Measurements from ENCODE around the gene ITGA2B.

ITGA2B gene

GRCh38 chr17:44417553-44417952, 28.1 kb upstream of the ITGA2B start:
- H3K4me2 ChIP-seq (ENCODE audit: low read depth, low read length, poor library complexity, severe bottlenecking), result no peak overlapping the region
- H3K9me2 ChIP-seq (replicated peaks; ENCODE audit: low read depth, low read length), result no peaks in the 10 kb centered on the region
- TF ChIP-seq EZH2phosphoT487 (IDR thresholded peaks at IDR 0.05; ENCODE audit: borderline replicate concordance) (no peak), CTCF (conservative IDR thresholded peaks at IDR 0.05; ENCODE audit: low read length) (no peak)
- H3F3A ChIP-seq (ENCODE audit: low read depth), result no peaks in the 10 kb centered on the region
- no peaks in the 10 kb centered on the region for H3K79me2 ChIP-seq (ENCODE audit: insufficient read depth, low read length)
- no peaks in the 10 kb centered on the region for H3K27me3 ChIP-seq (ENCODE audit: insufficient read depth, low read length, poor library complexity, severe bottlenecking)
- no peaks in the 10 kb centered on the region for H3K9me3 ChIP-seq (ENCODE audit: insufficient read depth, low read depth, low read length)
- H3K9ac ChIP-seq (ENCODE audit: low read depth, low read length, poor library complexity, severe bottlenecking), result no peak overlapping the region
- no peak overlapping the region for H2AFZ ChIP-seq (ENCODE audit: low read length)
- H3K36me3 ChIP-seq (ENCODE audit: insufficient read depth, low read length), result peaks cover 60% of the 10 kb centered on the region
- H3K4me1 ChIP-seq (ENCODE audit: insufficient read depth, low read length, poor library complexity, severe bottlenecking), result no peaks in the 10 kb centered on the region
- H3K4me3 ChIP-seq (ENCODE audit: low read length, poor library complexity, severe bottlenecking), result no peak overlapping the region
- H4K20me1 ChIP-seq (ENCODE audit: insufficient read depth, low read length, poor library complexity, severe bottlenecking), result no peaks in the 10 kb centered on the region

GRCh38 chr17:44416558-44417289, 27.3 kb upstream of the ITGA2B start:
- Histone ChIP-seq H2AFZ (ENCODE audit: low read length) (no peak overlapping the region), H3K79me2 (ENCODE audit: insufficient read depth, low read length) (no peaks in the 10 kb centered on the region), H3K9me3 (ENCODE audit: insufficient read depth, low read depth, low read length) (no peaks in the 10 kb centered on the region), H3K36me3 (ENCODE audit: insufficient read depth, low read length) (peaks cover 60% of the 10 kb centered on the region), H3F3A (ENCODE audit: low read depth) (no peaks in the 10 kb centered on the region), H3K27me3 (ENCODE audit: insufficient read depth, low read length, poor library complexity, severe bottlenecking) (no peaks in the 10 kb centered on the region), H3K4me3 (ENCODE audit: low read length, poor library complexity, severe bottlenecking) (no peak overlapping the region), H3K4me2 (ENCODE audit: low read depth, low read length, poor library complexity, severe bottlenecking) (no peak overlapping the region), H3K9ac (ENCODE audit: low read depth, low read length, poor library complexity, severe bottlenecking) (no peak overlapping the region), H3K9me2 (replicated peaks; ENCODE audit: low read depth, low read length) (no peaks in the 10 kb centered on the region), H3K4me1 (ENCODE audit: insufficient read depth, low read length, poor library complexity, severe bottlenecking) (no peaks in the 10 kb centered on the region), H4K20me1 (ENCODE audit: insufficient read depth, low read length, poor library complexity, severe bottlenecking) (no peaks in the 10 kb centered on the region)
- TF ChIP-seq CTCF (conservative IDR thresholded peaks at IDR 0.05; ENCODE audit: low read length) (no peak), EZH2phosphoT487 (IDR thresholded peaks at IDR 0.05; ENCODE audit: borderline replicate concordance) (no peak)

GRCh38 chr17:44414394-44415155, 25.1 kb upstream of the ITGA2B start:
- Histone ChIP-seq H3K27me3 (ENCODE audit: insufficient read depth, low read length, poor library complexity, severe bottlenecking) (no peaks in the 10 kb centered on the region), H3K79me2 (ENCODE audit: insufficient read depth, low read length) (no peaks in the 10 kb centered on the region), H3K36me3 (ENCODE audit: insufficient read depth, low read length) (peaks cover 49% of the 10 kb centered on the region), H3F3A (ENCODE audit: low read depth) (no peaks in the 10 kb centered on the region), H3K4me1 (ENCODE audit: insufficient read depth, low read length, poor library complexity, severe bottlenecking) (no peaks in the 10 kb centered on the region), H2AFZ (ENCODE audit: low read length) (no peak overlapping the region), H4K20me1 (ENCODE audit: insufficient read depth, low read length, poor library complexity, severe bottlenecking) (no peaks in the 10 kb centered on the region), H3K9ac (ENCODE audit: low read depth, low read length, poor library complexity, severe bottlenecking) (no peak overlapping the region), H3K4me3 (ENCODE audit: low read length, poor library complexity, severe bottlenecking) (no peak overlapping the region), H3K9me3 (ENCODE audit: insufficient read depth, low read depth, low read length) (no peaks in the 10 kb centered on the region), H3K4me2 (ENCODE audit: low read depth, low read length, poor library complexity, severe bottlenecking) (no peak overlapping the region), H3K9me2 (replicated peaks; ENCODE audit: low read depth, low read length) (no peaks in the 10 kb centered on the region)
- no peak for TF ChIP-seq EZH2phosphoT487 (IDR thresholded peaks at IDR 0.05; ENCODE audit: borderline replicate concordance)

Measured in Loucy (cell line).